Measurements from ENCODE around the gene BRD2.
A peak's percentile ranks its signal among the peaks of the same experiment; 100 is the strongest.
"Not testable (repeated sequence)": the region's sequence is repeated elsewhere in the genome, so short reads cannot be mapped to it uniquely, and the experiment has no call there.

BRD2 gene

DNA sequence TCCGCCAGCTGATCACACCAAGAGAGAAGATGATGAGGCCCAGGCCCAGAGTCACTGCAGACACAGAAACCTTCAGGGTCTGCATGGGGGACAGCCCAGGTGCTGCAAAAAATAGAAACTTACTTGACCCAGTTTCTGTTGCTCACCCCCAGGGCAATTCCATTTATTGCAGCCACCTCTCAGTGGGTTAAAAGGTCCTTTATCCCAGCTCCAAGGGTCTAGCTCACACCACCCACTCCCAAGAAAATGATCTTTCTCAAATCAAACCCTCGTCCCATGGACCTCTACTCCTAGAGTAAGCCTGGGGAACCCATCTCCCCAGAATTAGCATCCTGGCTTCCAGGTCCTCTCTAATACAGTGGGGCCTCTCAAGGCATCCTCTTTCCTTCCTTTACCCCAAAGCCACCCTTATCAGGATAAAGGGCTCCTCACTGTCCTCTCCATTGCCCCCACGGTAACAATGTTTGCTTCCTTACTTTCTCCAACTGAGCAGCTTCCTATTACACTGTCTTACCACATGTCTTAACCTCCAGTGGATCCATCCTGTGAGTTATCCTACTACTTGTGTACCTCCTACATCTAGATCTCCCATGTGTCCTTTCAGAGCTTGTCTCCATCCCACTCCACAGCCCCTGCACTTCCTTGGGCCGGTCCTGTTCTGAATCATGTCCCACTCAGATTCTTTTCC is 32.7 kb upstream of the BRD2 start:
- no peak for TF ChIP-seq CTCF (conservative IDR thresholded peaks at IDR 0.05; ENCODE audit: low read length)
- H3K4me3 ChIP-seq (ENCODE audit: low read length) = no peak overlapping the region
- no peak for DNase-seq (ENCODE audit: low read depth)

DNA sequence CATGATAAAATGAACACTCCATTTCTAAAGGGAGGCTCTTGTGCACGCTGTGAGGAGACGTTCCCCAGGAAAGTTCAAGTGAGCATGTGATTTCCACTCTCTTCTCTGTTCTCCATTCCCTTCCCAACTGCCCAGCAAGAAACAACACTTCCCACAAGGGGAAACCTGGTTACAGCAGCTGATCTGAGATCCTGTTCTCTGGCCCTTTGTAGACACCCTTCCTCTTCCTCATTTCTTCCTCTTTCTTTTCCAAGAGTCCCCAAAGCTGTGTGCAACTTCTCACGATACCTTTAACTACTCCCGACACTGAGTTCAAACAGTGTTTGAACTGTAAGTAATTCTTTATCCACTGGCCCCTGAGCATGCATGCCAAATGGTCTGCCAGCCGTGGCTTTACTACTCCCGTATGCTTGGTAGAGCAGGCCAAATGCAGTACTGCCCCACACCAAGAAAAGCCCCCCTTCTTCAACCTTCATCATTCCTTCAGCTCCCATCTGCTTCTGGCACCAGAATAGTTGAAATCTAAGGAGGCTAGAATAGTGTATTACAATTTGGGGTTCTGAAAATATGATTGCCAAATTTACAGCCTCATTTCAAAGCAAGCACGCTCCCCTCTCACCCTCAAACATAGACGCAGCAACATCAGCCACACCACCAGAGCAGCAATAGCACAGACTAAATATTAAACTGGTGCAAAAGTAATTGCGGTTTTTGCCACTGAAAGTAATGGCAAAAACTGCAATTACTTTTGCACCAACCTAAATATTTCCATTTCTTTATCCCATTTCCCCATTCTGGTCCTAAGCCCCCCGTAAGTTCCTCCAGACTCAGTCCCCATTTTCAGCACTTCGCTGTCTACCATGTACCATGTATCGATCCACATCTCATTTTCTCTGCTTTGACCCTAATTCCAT is 31.9 kb upstream of the BRD2 start:
- H3K4me3 ChIP-seq (ENCODE audit: low read length) = no peak overlapping the region
- no peak for TF ChIP-seq CTCF (conservative IDR thresholded peaks at IDR 0.05; ENCODE audit: low read length)
- no peak for DNase-seq (ENCODE audit: low read depth)

DNA sequence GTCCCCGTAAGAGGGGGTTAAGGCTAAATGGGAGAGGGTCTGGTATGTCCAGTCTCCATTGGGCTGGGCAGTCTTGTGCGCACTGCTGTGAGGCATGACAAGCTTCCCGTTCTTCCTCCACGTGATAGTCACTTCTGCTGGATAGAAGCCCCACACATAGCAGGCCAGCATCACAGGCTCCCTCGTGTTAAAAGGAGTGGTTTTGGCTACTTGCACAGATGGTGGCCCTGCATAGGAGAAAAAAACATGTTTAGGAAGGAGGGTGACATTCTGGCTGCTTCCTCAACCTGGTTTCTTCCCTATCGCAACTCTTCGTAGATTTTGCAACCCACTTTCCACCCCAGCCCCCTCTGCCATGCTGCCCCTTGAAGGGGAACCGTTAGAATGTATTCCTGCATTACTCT is 31.2 kb upstream of the BRD2 start:
- H3K4me3 ChIP-seq (ENCODE audit: low read length) = no peak overlapping the region
- no peak for DNase-seq (ENCODE audit: low read depth)
- no peak for TF ChIP-seq CTCF (conservative IDR thresholded peaks at IDR 0.05; ENCODE audit: low read length)

DNA sequence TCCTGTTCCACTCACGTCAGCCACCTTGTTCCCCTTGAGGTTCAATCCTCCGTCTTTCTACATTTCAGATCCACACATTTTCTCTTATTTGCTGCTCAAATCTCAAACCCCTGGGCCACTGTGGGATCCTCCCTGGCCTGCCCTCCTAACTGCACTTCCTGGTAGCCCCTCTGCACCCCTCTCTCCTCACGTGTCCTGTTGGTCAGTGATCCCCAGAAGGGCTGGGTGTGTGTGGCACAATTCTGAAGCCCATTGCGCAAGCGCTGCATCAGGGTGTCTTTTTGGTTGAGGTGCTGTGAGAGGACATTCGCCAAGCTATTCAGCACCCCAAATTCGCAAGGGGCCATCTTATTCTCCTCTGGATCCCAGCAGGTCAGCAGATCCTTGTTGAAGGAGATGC is 29.9 kb upstream of the BRD2 start:
- H3K4me3 ChIP-seq (ENCODE audit: low read length) = no peak overlapping the region
- DNase-seq (ENCODE audit: low read depth) = no peak
- no peak for TF ChIP-seq CTCF (conservative IDR thresholded peaks at IDR 0.05; ENCODE audit: low read length)

DNA sequence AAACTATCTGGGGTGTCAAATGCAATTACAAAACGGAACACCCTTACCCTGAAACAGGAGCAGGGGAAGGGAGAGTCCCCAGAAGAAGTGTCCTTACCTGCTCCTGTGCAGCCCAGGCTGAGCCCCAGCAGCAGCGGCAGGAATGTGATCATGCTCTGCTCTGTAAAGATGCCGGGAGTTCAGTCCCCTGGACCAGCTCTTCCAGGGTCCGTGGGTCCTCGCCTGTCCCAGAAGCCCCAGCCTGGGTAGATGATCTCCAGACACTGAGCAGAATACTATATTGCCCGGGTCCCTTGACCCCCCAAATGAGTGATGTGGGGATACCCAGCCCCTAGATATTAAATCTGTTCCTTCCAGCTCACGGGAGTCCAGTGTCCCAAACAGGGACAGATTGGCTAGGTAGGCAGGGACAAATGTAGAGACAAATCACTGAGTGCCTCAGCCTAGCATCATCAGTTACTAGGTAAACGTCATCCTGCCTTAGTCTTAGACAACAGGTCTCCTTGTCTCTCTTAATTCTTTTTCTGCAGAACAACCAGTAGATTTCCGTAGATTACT is 27.7 kb upstream of the BRD2 start, which contains the start of gene HLA-DMB:
Gene HLA-DMB (minus strand): TSS at position 373 of the 558 bp plus-strand sequence. CDS start 221 bp downstream, at position 152.
- TF ChIP-seq CTCF (conservative IDR thresholded peaks at IDR 0.05; ENCODE audit: low read length) = no peak
- H3K4me3 ChIP-seq (ENCODE audit: low read length) = no peak within 1 kb of the TSS
- peak; percentile 72 for DNase-seq (ENCODE audit: low read depth)

- no peak overlapping the region for H3K4me3 ChIP-seq (ENCODE audit: low read length)
- no peak for TF ChIP-seq CTCF (conservative IDR thresholded peaks at IDR 0.05; ENCODE audit: low read length)
- no peak for DNase-seq (ENCODE audit: low read depth)
Observed at GRCh38 chr6:32941214-32941768, 27.1 kb upstream of the BRD2 start.

GRCh38 chr6:32942555-32943123 is 25.8 kb upstream of the BRD2 start:
- not testable (repeated sequence) for H3K4me3 ChIP-seq (ENCODE audit: low read length); DNase-seq (ENCODE audit: low read depth)
